ENCODE data around the gene WDCP. TPM values are rescaled to one million over a fixed set of nuclear protein-coding genes. Genes with fewer than 3 reads are reported as not detected.

Gene WDCP
- total RNA-seq, 1 experiment from 2014 or later, result 20.0 TPM

DNA sequence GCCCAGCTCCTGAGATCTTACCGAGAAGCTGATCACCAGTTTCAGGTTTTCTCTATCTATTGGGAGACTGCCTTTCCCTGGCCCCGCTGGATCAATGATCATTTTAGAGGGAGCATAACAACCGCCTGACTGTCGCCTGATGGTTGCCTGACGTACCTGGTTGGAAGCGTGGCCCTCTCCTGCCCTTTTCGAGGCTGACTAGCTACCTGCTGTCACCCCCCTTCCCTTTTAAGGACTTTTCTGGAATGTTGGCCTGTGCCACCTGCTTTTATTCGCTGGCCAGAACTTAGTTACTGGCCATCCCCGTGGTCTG, 37.9 kb downstream of the WDCP start:
- intact Hi-C loops (cut with micrococcal nuclease; ENCODE audit: unreplicated experiment) (no loop called here), in situ Hi-C loops (cut with HindIII; ENCODE audit: low pct_unique_long_range_greater_than_20kb, low sequenced_read_pairs) (no loop called here)
- ChIA-PET CTCF (no interaction called here), POLR2A (interaction anchor here (0.6 kb wide), 1 partner anchor 390 kb away, joined by 4 read pairs; no protein-coding TSS in a partner anchor)
- TF ChIP-seq CTCF (IDR thresholded peaks at IDR 0.05) (no peak), POLR2AphosphoS5 (IDR thresholded peaks at IDR 0.05; ENCODE audit: low read depth, low read length) (no peak), SIN3A (IDR thresholded peaks at IDR 0.05; ENCODE audit: borderline replicate concordance, insufficient read depth, low read depth, low read length) (no peak), REST (IDR thresholded peaks at IDR 0.05; ENCODE audit: insufficient read depth in 1 of 2, low read depth in 2 of 2, low read length in 1 of 2) (no peak), TCF7L2 (IDR thresholded peaks at IDR 0.05; ENCODE audit: low read depth, low read length) (no peak)
- H3K36me3 ChIP-seq (ENCODE audit: control insufficient read depth, insufficient read depth, low read length), result no peaks in the 10 kb centered on the region
- no peak overlapping the region for H3K27ac ChIP-seq (ENCODE audit: low read length)
- DNase-seq (ENCODE audit: low read depth, low spot score), result no peak
- H3K4me1 ChIP-seq (ENCODE audit: control insufficient read depth, insufficient read depth, low read length), result peaks cover 9% of the 10 kb centered on the region; the same call in 1 of the 2 replicates
- H3K9me3 ChIP-seq (ENCODE audit: control insufficient read depth, insufficient read depth, low read depth, low read length), result no peaks in the 10 kb centered on the region
- H3K27me3 ChIP-seq (ENCODE audit: control insufficient read depth, insufficient read depth, low read length), result no peaks in the 10 kb centered on the region
- ATAC-seq, result peak; percentile 7; the same call in 1 of the 2 replicates
- no TSS peak for BruUV-seq (replicated peaks)
- no peak overlapping the region for H3K4me3 ChIP-seq (ENCODE audit: low read depth in 2 of 2, low read length in 2 of 2)

- H3K4me3 ChIP-seq (ENCODE audit: low read depth in 2 of 2, low read length in 2 of 2), result no peak overlapping the region
- ATAC-seq, result no peak
- H3K36me3 ChIP-seq (ENCODE audit: control insufficient read depth, insufficient read depth, low read length), result no peaks in the 10 kb centered on the region
- in situ Hi-C loops (cut with HindIII; ENCODE audit: low pct_unique_long_range_greater_than_20kb, low sequenced_read_pairs) (no loop called here), intact Hi-C loops (cut with micrococcal nuclease; ENCODE audit: unreplicated experiment) (no loop called here)
- H3K27me3 ChIP-seq (ENCODE audit: control insufficient read depth, insufficient read depth, low read length), result no peaks in the 10 kb centered on the region
- H3K4me1 ChIP-seq (ENCODE audit: control insufficient read depth, insufficient read depth, low read length), result peaks cover 9% of the 10 kb centered on the region; the same call in 1 of the 2 replicates
- POLR2A ChIA-PET, result interaction anchor here (0.6 kb wide), 2 partner anchors 21 to 390 kb away, joined by 3 to 4 read pairs; no protein-coding TSS in a partner anchor
- no peak for DNase-seq (ENCODE audit: low read depth, low spot score)
- TF ChIP-seq REST (IDR thresholded peaks at IDR 0.05; ENCODE audit: insufficient read depth in 1 of 2, low read depth in 2 of 2, low read length in 1 of 2), result no peak
- no peak for TF ChIP-seq POLR2AphosphoS5 (IDR thresholded peaks at IDR 0.05; ENCODE audit: low read depth, low read length)
- no peak for TF ChIP-seq TCF7L2 (IDR thresholded peaks at IDR 0.05; ENCODE audit: low read depth, low read length)
- no peak for TF ChIP-seq SIN3A (IDR thresholded peaks at IDR 0.05; ENCODE audit: borderline replicate concordance, insufficient read depth, low read depth, low read length)
- TF ChIP-seq CTCF (IDR thresholded peaks at IDR 0.05), result no peak
- CTCF ChIA-PET, result no interaction called here
- H3K9me3 ChIP-seq (ENCODE audit: control insufficient read depth, insufficient read depth, low read depth, low read length), result no peaks in the 10 kb centered on the region
- BruUV-seq (replicated peaks), result no TSS peak
- no peak overlapping the region for H3K27ac ChIP-seq (ENCODE audit: low read length)
Observed at GRCh38 chr2:24008672-24009366, 38.4 kb downstream of the WDCP start.

Measured in Panc1 (cell line).